Lung (tissue), 12 donors: ENCODE measurements around the gene RALGPS1. TPM values are rescaled to one million over a fixed set of nuclear protein-coding genes. Genes with fewer than 3 reads are reported as not detected.

Experiments used
- ATAC-seq: fragments of 200-7000 bp; cut with Tn5 transposase; one replicate; pipeline ENCODE4 v1.9.1; 2020; ENCODE audit warnings: moderate number of reproducible peaks; ENCODE audit not compliant: insufficient read depth, low FRiP score
- DNase-seq, 3 donors: peaks; one replicate each; pipeline ENCODE4 v3.0.0-alpha.2; 2013 to 2017
- H3K27ac ChIP-seq, 2 donors: one replicate each; pipeline ENCODE4 v1.5.1; 2013; ENCODE audit warnings: mild to moderate bottlenecking in 2 of 2, moderate library complexity in 2 of 2, control low read depth in 1 of 2, inconsistent platforms in 1 of 2, low read depth in 1 of 2, low read length in 1 of 2
- H3K27me3 ChIP-seq, 3 donors: one replicate each; pipeline ENCODE4 v1.5.1; 2013; ENCODE audit warnings: low read length in 2 of 3; ENCODE audit not compliant: control insufficient read depth in 3 of 3, insufficient read depth in 3 of 3
- H3K36me3 ChIP-seq, 4 donors: one replicate each; pipeline ENCODE4 v1.5.1; 2013; ENCODE audit warnings: low read length in 4 of 4, mild to moderate bottlenecking in 1 of 4, moderate library complexity in 1 of 4; ENCODE audit not compliant: control insufficient read depth in 4 of 4, insufficient read depth in 4 of 4
- H3K4me1 ChIP-seq, 5 donors: one replicate each; pipeline ENCODE4 v1.5.1; 2013; ENCODE audit warnings: low read length in 5 of 5, mild to moderate bottlenecking in 2 of 5, moderate library complexity in 1 of 5; ENCODE audit not compliant: control insufficient read depth in 5 of 5, insufficient read depth in 5 of 5
- H3K4me3 ChIP-seq: one replicate; pipeline ENCODE4 v1.5.1; 2013; ENCODE audit warnings: mild to moderate bottlenecking, control low read depth, moderate library complexity
- H3K9ac ChIP-seq, 2 donors: one replicate each; pipeline ENCODE4 v1.5.1; 2013; ENCODE audit warnings: low read length in 2 of 2, control low read depth in 1 of 2; ENCODE audit not compliant: insufficient read depth in 1 of 2
- H3K9me3 ChIP-seq, 4 donors: one replicate each; pipeline ENCODE4 v1.5.1; 2013; ENCODE audit warnings: low read length in 3 of 4, mild to moderate bottlenecking in 1 of 4, moderate library complexity in 1 of 4; ENCODE audit not compliant: control insufficient read depth in 4 of 4, insufficient read depth in 3 of 4
- WGBS, 2 donors: extraction: QIAGEN DNeasy Blood & Tissue Kit; methylation state at CpG; one replicate each; pipeline ENCODE4 v1.1.7; 2013; 5-methylcytosine and 5-hydroxymethylcytosine counted together
- polyA plus RNA-seq, 2 donors: library from polyadenylated mRNA; stranded (reverse); fragments of 200-250 nt; gene quantifications; one replicate each; pipeline ENCODE4 v1.2.1, GENCODE V29; 2013
- total RNA-seq, 2 donors: library from RNA; depleted of rRNA in 1 of 2; stranded (reverse); fragments of >200 nt in 1 of 2; gene quantifications; one replicate each; pipeline ENCODE4 v1.2.1, GENCODE V29; 2014 to 2021
- TF ChIP-seq, protein P1 (sequence below): IDR thresholded peaks from 2 replicates; pipeline ENCODE4 v1.5.1; 2012; ENCODE audit warnings: mild to moderate bottlenecking; ENCODE audit errors: control extremely low read depth, extremely low read depth
- donor health status: control.
- donor health status: control.
- donor health status: Bipolar disorder and iron deficiency.
- donor health status: healthy.
- donor health status: DM: yes; HTN: yes; CAD: no.

The RALGPS1 gene
- total and polyA plus RNA-seq, 4 donors = 3.5 to 30.3 (median 11.9) TPM

DNA sequence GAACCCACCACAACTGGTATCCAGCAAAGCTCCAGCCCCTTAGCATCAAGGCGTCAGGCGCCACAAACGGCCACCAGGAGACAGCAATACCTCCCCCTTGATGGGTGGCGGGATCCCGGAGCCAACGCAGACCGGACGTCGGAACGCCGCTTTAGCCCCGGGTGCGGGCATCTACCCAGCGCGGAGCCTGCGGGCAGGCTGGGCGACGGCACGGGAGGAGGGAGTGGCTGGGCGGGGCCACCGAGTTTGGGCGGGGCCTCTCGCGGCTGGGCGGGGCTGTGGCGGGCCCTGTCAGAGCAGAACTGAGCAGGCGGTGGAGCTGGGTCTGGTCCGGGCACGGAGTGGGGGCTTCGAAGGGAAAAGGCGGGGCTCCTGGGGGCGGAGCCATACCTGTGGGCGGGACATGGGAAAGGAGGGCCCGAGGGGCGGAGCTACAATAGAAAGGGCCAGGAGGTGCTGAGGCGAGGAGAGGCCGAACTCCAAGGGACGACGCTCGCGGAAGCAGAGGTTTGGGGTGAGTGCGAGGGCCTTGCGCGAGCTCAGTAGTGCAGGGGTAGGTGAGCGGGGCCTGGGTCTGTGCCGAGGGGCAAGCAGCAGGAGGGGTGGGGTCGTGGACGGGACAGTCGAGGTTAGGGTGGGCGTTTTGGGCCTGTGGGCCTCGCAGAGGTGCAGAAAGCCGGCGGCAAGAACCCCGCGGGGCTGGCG is 309.7 kb downstream of the RALGPS1 start:
- WGBS, 2 donors = 1% methylated on average over 53 to 56 of the region's 56 CpGs
- H3K4me1 ChIP-seq = peaks cover 0 to 6% (median 0%) of the 10 kb centered on the region in 5 donors
- TF ChIP-seq, protein P1, sequence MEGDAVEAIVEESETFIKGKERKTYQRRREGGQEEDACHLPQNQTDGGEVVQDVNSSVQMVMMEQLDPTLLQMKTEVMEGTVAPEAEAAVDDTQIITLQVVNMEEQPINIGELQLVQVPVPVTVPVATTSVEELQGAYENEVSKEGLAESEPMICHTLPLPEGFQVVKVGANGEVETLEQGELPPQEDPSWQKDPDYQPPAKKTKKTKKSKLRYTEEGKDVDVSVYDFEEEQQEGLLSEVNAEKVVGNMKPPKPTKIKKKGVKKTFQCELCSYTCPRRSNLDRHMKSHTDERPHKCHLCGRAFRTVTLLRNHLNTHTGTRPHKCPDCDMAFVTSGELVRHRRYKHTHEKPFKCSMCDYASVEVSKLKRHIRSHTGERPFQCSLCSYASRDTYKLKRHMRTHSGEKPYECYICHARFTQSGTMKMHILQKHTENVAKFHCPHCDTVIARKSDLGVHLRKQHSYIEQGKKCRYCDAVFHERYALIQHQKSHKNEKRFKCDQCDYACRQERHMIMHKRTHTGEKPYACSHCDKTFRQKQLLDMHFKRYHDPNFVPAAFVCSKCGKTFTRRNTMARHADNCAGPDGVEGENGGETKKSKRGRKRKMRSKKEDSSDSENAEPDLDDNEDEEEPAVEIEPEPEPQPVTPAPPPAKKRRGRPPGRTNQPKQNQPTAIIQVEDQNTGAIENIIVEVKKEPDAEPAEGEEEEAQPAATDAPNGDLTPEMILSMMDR = no peak
- H3K9ac ChIP-seq = no peak overlapping the region
- DNase-seq (peak; percentile 90 to 92 (median 91)), ATAC-seq (peak; percentile 77)
- peaks cover 0 to 3% (median under 1%) of the 10 kb centered on the region in 4 donors for H3K36me3 ChIP-seq
- H3K27me3 ChIP-seq = no peaks in the 10 kb centered on the region
- H3K27ac ChIP-seq = peak overlapping the region; percentile 87 to 88
- H3K9me3 ChIP-seq = no peaks in the 10 kb centered on the region
- peak overlapping the region; percentile 34 for H3K4me3 ChIP-seq

DNA sequence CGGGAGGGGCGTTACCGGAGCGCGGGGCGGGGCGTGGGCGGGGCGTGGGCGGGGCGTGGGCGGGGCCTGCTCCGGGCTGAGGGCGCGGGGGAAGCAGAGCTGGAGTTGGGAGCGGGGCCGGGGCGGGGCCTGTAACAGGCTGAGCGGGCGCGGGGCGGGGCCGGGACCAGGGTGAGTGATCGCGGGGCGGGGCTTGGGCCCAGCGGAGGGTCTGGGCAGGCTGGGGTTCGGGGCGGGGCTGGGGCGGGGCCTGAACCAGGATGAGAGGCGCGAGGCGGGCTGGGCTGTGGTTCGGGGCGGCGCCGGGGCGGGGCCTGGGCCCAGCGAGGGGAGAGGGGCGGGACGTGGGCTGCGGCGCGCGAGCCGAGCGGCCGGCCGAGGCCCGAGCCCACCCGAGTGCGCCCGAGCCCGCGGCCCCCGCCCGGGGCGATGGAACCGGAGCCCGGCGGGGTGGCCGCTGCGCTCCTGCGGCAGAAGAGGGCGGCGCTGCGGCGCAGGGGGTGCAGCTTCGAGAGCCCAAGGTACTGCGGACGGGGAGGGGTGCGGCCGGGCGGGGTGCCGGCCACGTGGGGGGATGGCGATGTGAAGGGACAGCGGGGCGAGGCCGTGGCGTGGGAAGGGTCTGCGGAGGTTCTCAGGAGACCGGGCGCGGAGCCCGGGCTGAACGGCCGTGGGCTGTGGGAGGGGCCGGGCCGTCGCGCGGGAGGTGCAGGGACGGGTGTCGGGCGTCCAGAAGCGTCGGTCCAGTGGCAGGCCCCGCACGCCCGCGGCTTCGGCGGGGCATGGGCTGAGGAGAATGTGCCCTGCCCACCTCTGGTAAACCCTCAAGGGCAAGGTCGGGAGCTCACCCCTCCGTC is 310.5 kb downstream of the RALGPS1 start:
- Histone ChIP-seq H3K9ac (no peak overlapping the region), H3K4me1 (peaks cover 0 to 6% (median 0%) of the 10 kb centered on the region in 5 donors), H3K27me3 (no peaks in the 10 kb centered on the region), H3K27ac (peak overlapping the region in 1 of 2 donors; percentile 88), H3K4me3 (peak overlapping the region; percentile 59), H3K36me3 (peaks cover 0 to 4% (median 0%) of the 10 kb centered on the region in 4 donors), H3K9me3 (no peaks in the 10 kb centered on the region)
- peak; percentile 96 to 99 (median 97) for DNase-seq
- TF ChIP-seq, protein P1 = no peak
- ATAC-seq = peak; percentile 94
- WGBS, 2 donors = 1% methylated on average over 54 to 106 of the region's 106 CpGs

DNA sequence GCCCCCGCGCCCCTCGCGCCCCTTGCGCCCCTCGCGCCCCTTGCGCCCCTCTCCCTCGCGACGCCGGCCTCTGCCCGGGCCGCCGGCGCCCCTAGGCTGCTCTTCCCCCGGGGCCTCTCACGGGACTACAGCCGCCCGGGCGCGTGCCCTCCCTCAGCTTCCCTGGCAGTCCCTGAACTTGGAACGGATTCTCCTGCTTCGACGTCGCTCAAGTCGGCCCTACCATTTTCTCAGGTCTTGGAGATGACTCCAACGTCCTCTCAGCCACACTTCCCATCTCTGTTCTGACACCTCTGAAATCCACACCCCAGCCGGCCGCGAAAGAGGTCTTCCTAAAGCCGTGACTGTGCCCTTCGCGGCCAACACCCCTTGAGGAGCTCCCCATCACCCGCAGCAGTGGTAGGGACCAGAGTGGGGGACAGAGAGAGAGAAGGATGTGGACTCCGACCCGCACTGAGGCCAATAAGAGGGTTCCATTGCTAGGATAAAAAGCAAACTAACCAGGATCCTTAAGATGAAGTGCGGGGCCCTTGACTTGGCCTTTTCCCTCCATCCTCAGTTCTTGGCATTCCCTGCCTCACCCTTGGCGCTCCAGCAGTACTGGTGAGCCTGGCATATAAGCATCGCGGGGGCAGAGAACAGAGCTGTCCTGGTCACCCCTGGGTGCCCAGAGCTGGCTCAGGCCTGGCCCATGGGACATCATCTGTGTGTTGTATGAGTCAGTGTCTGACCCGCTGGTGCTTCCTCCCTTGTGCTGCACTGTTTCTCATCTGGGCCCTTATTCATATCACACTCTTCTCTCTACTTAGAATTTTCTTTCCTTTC is 311.4 kb downstream of the RALGPS1 start:
- no peak overlapping the region for H3K9ac ChIP-seq
- peak overlapping the region; percentile 59 for H3K4me3 ChIP-seq
- WGBS, 2 donors = 26 to 37% methylated on average over 34 to 42 of the region's 42 CpGs
- no peaks in the 10 kb centered on the region for H3K27me3 ChIP-seq
- H3K4me1 ChIP-seq = peaks cover 0 to 6% (median 0%) of the 10 kb centered on the region in 5 donors
- peaks cover 0 to 4% (median 0%) of the 10 kb centered on the region in 4 donors for H3K36me3 ChIP-seq
- ATAC-seq = no peak
- H3K9me3 ChIP-seq = no peaks in the 10 kb centered on the region
- TF ChIP-seq, protein P1 = no peak
- H3K27ac ChIP-seq = peak overlapping the region in 1 of 2 donors; percentile 21
- DNase-seq = peak in 1 of 3 donors; percentile 45
